AG09309 (cell line): ENCODE measurements around the gene PKN2.
A peak's percentile ranks its signal among the peaks of the same experiment; 100 is the strongest.

Source experiments
- DNase-seq: peaks from one replicate; pipeline ENCODE4 v3.0.0-alpha.2; 2010; ENCODE audit warnings: low read depth
- H3K4me3 ChIP-seq: 2 replicates; pipeline ENCODE4 v1.5.1; 2011; ENCODE audit warnings: mild to moderate bottlenecking, low read depth, low read length, moderate library complexity; ENCODE audit not compliant: control insufficient read depth
- TF ChIP-seq, protein P1 (sequence below): IDR thresholded peaks from 2 replicates; pipeline ENCODE4 v1.5.1; 2011; ENCODE audit warnings: mild to moderate bottlenecking, low read depth, low read length, inconsistent platforms; ENCODE audit not compliant: insufficient read depth, control insufficient read depth; ENCODE audit errors: missing control alignments

The PKN2 gene

GRCh38 chr1:88683541-88684481 is at the start of gene PKN2:
TSS of gene PKN2 (plus strand) at chr1:88684273. CDS start at chr1:88684581, 308 bp downstream.
- H3K4me3 ChIP-seq = peak within 1 kb of the TSS; percentile 98
- peak; percentile 92 for DNase-seq
- TF ChIP-seq, protein P1, sequence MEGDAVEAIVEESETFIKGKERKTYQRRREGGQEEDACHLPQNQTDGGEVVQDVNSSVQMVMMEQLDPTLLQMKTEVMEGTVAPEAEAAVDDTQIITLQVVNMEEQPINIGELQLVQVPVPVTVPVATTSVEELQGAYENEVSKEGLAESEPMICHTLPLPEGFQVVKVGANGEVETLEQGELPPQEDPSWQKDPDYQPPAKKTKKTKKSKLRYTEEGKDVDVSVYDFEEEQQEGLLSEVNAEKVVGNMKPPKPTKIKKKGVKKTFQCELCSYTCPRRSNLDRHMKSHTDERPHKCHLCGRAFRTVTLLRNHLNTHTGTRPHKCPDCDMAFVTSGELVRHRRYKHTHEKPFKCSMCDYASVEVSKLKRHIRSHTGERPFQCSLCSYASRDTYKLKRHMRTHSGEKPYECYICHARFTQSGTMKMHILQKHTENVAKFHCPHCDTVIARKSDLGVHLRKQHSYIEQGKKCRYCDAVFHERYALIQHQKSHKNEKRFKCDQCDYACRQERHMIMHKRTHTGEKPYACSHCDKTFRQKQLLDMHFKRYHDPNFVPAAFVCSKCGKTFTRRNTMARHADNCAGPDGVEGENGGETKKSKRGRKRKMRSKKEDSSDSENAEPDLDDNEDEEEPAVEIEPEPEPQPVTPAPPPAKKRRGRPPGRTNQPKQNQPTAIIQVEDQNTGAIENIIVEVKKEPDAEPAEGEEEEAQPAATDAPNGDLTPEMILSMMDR = peak; percentile 21

DNA sequence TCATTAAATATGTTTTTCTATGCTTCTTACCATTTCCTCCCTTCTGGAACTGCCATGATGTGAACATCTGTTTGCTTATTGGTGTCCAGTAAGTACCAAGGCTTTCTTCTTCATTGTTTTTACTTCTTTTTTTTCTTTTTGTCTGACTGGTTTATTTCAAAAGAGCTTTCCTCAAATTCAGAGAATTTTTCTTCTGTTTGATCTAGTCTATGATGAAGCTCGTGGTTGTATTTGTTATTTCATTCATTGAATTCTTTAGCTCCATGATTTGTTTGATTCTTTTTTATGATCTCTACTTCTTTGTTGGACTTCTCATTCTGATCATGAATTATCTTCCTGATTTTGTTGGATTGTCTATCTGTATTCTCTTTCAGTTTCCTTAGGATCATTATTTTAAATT is 49.5 kb upstream of the PKN2 start:
- TF ChIP-seq, protein P1 = no peak
- DNase-seq = no peak
- no peak overlapping the region for H3K4me3 ChIP-seq

DNA sequence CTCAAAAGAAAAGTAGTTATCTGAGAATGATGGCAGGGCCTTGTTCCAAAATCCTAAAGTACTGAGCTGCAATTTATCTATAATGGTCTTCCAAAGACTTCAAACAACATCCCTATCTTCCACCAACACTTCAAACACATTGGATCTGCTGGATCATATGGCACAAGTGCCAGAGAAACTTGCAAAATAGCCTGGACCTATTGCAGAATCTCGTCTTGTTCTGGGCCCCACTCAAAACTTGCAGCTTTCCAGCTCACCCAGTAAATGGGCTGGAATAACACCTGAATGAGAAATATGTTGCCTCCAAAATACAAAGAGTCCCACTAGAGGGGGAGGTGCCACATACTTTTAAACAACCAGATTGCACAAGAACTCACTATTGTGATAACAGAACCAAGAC is 44.0 kb upstream of the PKN2 start:
- TF ChIP-seq, protein P1 = no peak
- DNase-seq = no peak
- no peak overlapping the region for H3K4me3 ChIP-seq

- no peak overlapping the region for H3K4me3 ChIP-seq
- TF ChIP-seq, protein P1 = no peak
- no peak for DNase-seq
These were observed 38.2 kb upstream of the PKN2 start for GRCh38 chr1:88645886-88646285.

GRCh38 chr1:88646476-88647248 is 37.4 kb upstream of the PKN2 start:
- TF ChIP-seq, protein P1 = no peak

DNA sequence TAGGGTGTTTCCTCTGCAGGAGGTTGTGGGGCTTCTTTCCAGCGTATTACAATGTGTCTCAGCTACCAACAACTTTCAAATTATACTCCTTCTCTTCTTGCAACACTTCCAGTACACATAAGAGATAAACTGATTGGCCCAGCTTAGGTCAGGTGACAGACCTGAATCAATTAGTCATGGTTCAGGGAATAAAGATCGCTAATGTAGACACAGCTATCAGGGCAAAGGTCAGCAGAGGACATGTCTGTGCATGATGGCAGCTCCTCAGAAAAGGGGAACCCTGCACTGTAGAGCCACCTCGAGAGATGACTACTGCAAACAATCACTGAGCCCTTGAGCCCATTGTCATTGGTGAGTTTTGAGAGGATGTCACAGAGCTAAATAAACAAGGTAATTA is 36.8 kb upstream of the PKN2 start:
- H3K4me3 ChIP-seq = no peak overlapping the region
- TF ChIP-seq, protein P1 = no peak
- no peak for DNase-seq

More at GRCh38 chr1:88646476-88647248, 37.4 kb upstream of the PKN2 start:
- DNase-seq = no peak
- H3K4me3 ChIP-seq = no peak overlapping the region
